NB4 (cell line): ENCODE measurements around the gene F13A1.

Source experiments
- MYC ChIP-seq: IDR thresholded peaks from 2 replicates; pipeline ENCODE4 v1.6.1; 2011; ENCODE audit warnings: low read depth, low read length
- POLR2A ChIP-seq: IDR thresholded peaks from 2 replicates; pipeline ENCODE4 v1.6.1; 2011; ENCODE audit warnings: mild to moderate bottlenecking; ENCODE audit not compliant: insufficient read length; ENCODE audit errors: extremely low read depth
- TF ChIP-seq, protein P1 (sequence below): IDR thresholded peaks from one replicate; pipeline ENCODE4 v1.5.1; 2012; ENCODE audit warnings: low read depth, low read length
- TF ChIP-seq, protein P2 (sequence below): IDR thresholded peaks from 2 replicates; pipeline ENCODE4 v1.6.1; 2011; ENCODE audit warnings: low read depth, low read length

DNA sequence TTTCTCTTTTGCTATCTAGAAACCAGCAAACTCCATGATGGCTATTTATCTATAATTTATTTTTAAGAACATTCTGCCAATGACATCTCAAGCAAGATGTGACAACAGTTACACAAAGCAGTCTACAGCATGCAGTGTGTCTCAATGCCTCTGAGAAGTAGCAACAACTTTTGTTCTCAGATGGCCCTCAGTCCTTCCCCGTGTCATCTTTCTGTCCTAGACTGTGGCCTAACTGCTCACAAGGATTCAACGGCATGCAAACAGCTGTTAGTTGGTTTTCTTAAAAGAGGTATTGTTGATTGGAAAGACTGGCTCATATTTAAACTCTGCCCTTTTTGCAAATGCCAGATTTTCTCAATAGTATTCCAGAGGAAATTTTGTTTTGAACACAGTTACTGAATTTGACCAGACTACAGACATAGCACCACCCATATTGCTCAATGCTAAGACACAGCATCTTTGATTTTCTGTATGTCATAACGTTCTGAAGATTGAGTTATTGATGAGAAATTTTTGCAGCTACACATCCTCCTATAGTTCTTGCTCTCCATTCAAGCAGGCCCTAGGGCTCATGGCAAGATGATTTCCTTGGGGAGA is 26.1 kb upstream of the F13A1 start:
- TF ChIP-seq, protein P1, sequence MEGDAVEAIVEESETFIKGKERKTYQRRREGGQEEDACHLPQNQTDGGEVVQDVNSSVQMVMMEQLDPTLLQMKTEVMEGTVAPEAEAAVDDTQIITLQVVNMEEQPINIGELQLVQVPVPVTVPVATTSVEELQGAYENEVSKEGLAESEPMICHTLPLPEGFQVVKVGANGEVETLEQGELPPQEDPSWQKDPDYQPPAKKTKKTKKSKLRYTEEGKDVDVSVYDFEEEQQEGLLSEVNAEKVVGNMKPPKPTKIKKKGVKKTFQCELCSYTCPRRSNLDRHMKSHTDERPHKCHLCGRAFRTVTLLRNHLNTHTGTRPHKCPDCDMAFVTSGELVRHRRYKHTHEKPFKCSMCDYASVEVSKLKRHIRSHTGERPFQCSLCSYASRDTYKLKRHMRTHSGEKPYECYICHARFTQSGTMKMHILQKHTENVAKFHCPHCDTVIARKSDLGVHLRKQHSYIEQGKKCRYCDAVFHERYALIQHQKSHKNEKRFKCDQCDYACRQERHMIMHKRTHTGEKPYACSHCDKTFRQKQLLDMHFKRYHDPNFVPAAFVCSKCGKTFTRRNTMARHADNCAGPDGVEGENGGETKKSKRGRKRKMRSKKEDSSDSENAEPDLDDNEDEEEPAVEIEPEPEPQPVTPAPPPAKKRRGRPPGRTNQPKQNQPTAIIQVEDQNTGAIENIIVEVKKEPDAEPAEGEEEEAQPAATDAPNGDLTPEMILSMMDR = no peak
- TF ChIP-seq POLR2A = no peak
- TF ChIP-seq, protein P2, sequence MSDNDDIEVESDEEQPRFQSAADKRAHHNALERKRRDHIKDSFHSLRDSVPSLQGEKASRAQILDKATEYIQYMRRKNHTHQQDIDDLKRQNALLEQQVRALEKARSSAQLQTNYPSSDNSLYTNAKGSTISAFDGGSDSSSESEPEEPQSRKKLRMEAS = no peak
- no peak for TF ChIP-seq MYC
